Vagina (tissue), 2 donors: ENCODE results near the gene SLC7A14. TPM values are rescaled to one million over a fixed set of nuclear protein-coding genes. Genes with fewer than 3 reads are reported as not detected.
A peak's percentile ranks its signal among the peaks of the same experiment; 100 is the strongest.

ENCODE experiments used
- DNase-seq, 2 donors: peaks; one replicate each; pipeline ENCODE4 v3.0.0-alpha.2; 2017; ENCODE audit errors: extremely low spot score in 2 of 2
- H3K27ac ChIP-seq: fragments of 200-600 bp; sonication (generic); one replicate; pipeline ENCODE4 v1.5.1; 2019
- H3K27me3 ChIP-seq: fragments of 200-600 bp; sonication (generic); one replicate; pipeline ENCODE4 v1.5.1; 2019
- H3K36me3 ChIP-seq, 2 donors: fragments of 200-600 bp; sonication (generic); one replicate each; pipeline ENCODE4 v1.5.1; 2017 to 2019
- H3K4me1 ChIP-seq: fragments of 200-600 bp; sonication (generic); one replicate; pipeline ENCODE4 v1.5.1; 2019
- H3K4me3 ChIP-seq, 2 donors: fragments of 200-600 bp; sonication (generic); 1 replicate in 1 of 2; 2 replicates in 1 of 2; pipeline ENCODE4 v1.5.1; 2016 to 2019
- H3K9me3 ChIP-seq: fragments of 200-600 bp; sonication (generic); one replicate; pipeline ENCODE4 v1.5.1; 2019
- POLR2A ChIP-seq, 2 donors: fragments of 450-650 bp; IDR thresholded peaks; one replicate each; pipeline ENCODE4 v1.6.1; 2017; ENCODE audit warnings: antibody characterized with exemption in 2 of 2, mild to moderate bottlenecking in 2 of 2, moderate library complexity in 2 of 2
- POLR2AphosphoS5 ChIP-seq, 2 donors: sonication (generic); formaldehyde crosslinking; IDR thresholded peaks; one replicate each; pipeline ENCODE4 v1.9.0; 2017; ENCODE audit warnings: antibody characterized with exemption in 2 of 2, mild to moderate bottlenecking in 2 of 2, low read depth in 1 of 2; ENCODE audit not compliant: insufficient read depth in 1 of 2
- intact Hi-C: fragments of 100-400 bp; cut with DNase I; formaldehyde crosslinking; loops from one replicate; pipeline ENCODE4 v1.15.1; 2023
- total RNA-seq: library from RNA; depleted of rRNA; stranded (reverse); fragments of >200 nt; gene quantifications from one replicate; pipeline ENCODE4 v1.2.3, GENCODE V29; 2016
- TF ChIP-seq, protein P1 (sequence below), 3 experiments: fragments of 450-650 bp in 2 of 3; fragments of 200-600 bp in 1 of 3; sonication (generic) in 1 of 3; IDR thresholded peaks; one replicate each; pipeline ENCODE4 v1.5.1; 2017 to 2019; ENCODE audit warnings: antibody characterized with exemption in 3 of 3, mild to moderate bottlenecking in 2 of 3, moderate library complexity in 2 of 3

The SLC7A14 gene
- total RNA-seq, 1 donor from 2014 or later, result 1.2 TPM

GRCh38 chr3:170477395-170477794, 108.5 kb downstream of the SLC7A14 start:
- Histone ChIP-seq H3K4me1 (peaks cover 22% of the 10 kb centered on the region), H3K4me3 (no peak overlapping the region), H3K27ac (no peak overlapping the region), H3K36me3 (no peaks in the 10 kb centered on the region), H3K27me3 (no peaks in the 10 kb centered on the region), H3K9me3 (no peaks in the 10 kb centered on the region)
- TF ChIP-seq POLR2A (IDR thresholded peaks at IDR 0.05) (no peak), POLR2AphosphoS5 (IDR thresholded peaks at IDR 0.05; ENCODE audit: insufficient read depth in 1 of 2, low read depth in 1 of 2) (no peak)
- TF ChIP-seq, protein P1, sequence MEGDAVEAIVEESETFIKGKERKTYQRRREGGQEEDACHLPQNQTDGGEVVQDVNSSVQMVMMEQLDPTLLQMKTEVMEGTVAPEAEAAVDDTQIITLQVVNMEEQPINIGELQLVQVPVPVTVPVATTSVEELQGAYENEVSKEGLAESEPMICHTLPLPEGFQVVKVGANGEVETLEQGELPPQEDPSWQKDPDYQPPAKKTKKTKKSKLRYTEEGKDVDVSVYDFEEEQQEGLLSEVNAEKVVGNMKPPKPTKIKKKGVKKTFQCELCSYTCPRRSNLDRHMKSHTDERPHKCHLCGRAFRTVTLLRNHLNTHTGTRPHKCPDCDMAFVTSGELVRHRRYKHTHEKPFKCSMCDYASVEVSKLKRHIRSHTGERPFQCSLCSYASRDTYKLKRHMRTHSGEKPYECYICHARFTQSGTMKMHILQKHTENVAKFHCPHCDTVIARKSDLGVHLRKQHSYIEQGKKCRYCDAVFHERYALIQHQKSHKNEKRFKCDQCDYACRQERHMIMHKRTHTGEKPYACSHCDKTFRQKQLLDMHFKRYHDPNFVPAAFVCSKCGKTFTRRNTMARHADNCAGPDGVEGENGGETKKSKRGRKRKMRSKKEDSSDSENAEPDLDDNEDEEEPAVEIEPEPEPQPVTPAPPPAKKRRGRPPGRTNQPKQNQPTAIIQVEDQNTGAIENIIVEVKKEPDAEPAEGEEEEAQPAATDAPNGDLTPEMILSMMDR (IDR thresholded peaks at IDR 0.05), result no peak
- DNase-seq, result no peak
- intact Hi-C loops, result no loop called here

DNA sequence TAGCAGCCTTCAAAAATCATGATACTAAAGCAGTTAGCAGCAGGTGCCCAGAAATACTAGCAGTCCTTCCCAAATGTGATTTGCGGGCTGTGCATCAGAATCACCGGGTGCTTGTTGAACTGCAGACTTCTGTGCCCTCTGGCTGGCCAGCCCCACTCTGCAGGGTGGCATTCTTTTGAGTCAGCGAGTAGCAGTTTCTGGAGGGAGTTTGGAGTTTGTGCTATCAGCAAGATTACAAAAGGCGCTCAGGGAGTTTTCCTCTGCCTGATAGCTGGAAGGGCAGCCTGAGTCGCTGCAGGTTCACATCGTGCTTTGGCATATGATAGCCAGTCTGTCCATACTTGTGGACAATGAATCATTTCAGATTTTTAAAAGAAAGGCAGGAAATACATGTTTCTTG, 109.6 kb downstream of the SLC7A14 start:
- Histone ChIP-seq H3K9me3 (no peaks in the 10 kb centered on the region), H3K36me3 (no peaks in the 10 kb centered on the region), H3K4me1 (peaks cover 23% of the 10 kb centered on the region), H3K27ac (no peak overlapping the region), H3K4me3 (no peak overlapping the region), H3K27me3 (no peaks in the 10 kb centered on the region)
- intact Hi-C loops, result no loop called here
- TF ChIP-seq POLR2A (IDR thresholded peaks at IDR 0.05), result no peak
- no peak for TF ChIP-seq POLR2AphosphoS5 (IDR thresholded peaks at IDR 0.05; ENCODE audit: insufficient read depth in 1 of 2, low read depth in 1 of 2)
- DNase-seq, result no peak

GRCh38 chr3:170475092-170475685, 110.7 kb downstream of the SLC7A14 start:
- H3K9me3 ChIP-seq, result no peaks in the 10 kb centered on the region
- peaks cover 27% of the 10 kb centered on the region for H3K4me1 ChIP-seq
- H3K27me3 ChIP-seq, result no peaks in the 10 kb centered on the region
- no peak for DNase-seq
- H3K4me3 ChIP-seq, result no peak overlapping the region
- H3K27ac ChIP-seq, result peak overlapping the region; percentile 49
- H3K36me3 ChIP-seq, result no peaks in the 10 kb centered on the region
- intact Hi-C loops, result no loop called here
- TF ChIP-seq POLR2A (IDR thresholded peaks at IDR 0.05) (no peak), POLR2AphosphoS5 (IDR thresholded peaks at IDR 0.05; ENCODE audit: insufficient read depth in 1 of 2, low read depth in 1 of 2) (peak in 1 of 2 donors; percentile 22)

DNA sequence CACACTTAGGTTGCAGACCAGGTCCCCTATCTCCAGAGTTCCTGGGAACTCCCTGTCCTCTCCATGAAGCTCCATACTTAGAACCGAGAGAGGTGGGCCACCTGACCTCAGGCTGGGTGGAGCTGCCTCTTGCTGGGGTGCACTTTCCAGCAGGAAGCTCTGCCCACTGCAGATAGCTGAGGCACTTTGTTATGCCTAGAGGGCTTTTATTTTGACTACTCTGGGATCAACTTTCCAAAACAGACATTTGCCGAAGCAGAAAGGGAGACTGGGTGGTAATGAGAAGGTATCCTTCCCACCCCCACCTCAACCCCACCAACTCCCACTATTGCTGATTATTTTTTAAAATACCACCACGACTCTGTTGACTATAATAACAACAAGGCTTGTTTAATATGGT, 112.5 kb downstream of the SLC7A14 start:
- intact Hi-C loops, result no loop called here
- Histone ChIP-seq H3K36me3 (no peaks in the 10 kb centered on the region), H3K27ac (no peak overlapping the region), H3K9me3 (no peaks in the 10 kb centered on the region), H3K4me1 (peaks cover 42% of the 10 kb centered on the region), H3K4me3 (no peak overlapping the region), H3K27me3 (no peaks in the 10 kb centered on the region)
- TF ChIP-seq POLR2AphosphoS5 (IDR thresholded peaks at IDR 0.05; ENCODE audit: insufficient read depth in 1 of 2, low read depth in 1 of 2) (no peak), POLR2A (IDR thresholded peaks at IDR 0.05) (no peak)
- TF ChIP-seq, protein P1 (IDR thresholded peaks at IDR 0.05), result no peak
- no peak for DNase-seq

GRCh38 chr3:170471149-170471548, 114.7 kb downstream of the SLC7A14 start:
- no peak for DNase-seq
- H3K27ac ChIP-seq, result peak overlapping the region; percentile 45
- no peak for TF ChIP-seq POLR2A (IDR thresholded peaks at IDR 0.05)
- TF ChIP-seq, protein P1 (IDR thresholded peaks at IDR 0.05), result no peak
- H3K9me3 ChIP-seq, result no peaks in the 10 kb centered on the region
- H3K4me3 ChIP-seq, result no peak overlapping the region
- H3K27me3 ChIP-seq, result no peaks in the 10 kb centered on the region
- no peaks in the 10 kb centered on the region for H3K36me3 ChIP-seq
- intact Hi-C loops, result no loop called here
- H3K4me1 ChIP-seq, result peaks cover 49% of the 10 kb centered on the region
